WTC11 (cell line): ENCODE measurements around the gene LGR4.

Source experiments
- AFF4 ChIP-seq: sonication (generic); formaldehyde crosslinking; IDR thresholded peaks from 2 replicates; pipeline ENCODE4 v1.8.1; 2023; ENCODE audit warnings: mild to moderate bottlenecking, missing genetic modification reagents, borderline replicate concordance
- ATF2 ChIP-seq: sonication (generic); formaldehyde crosslinking; IDR thresholded peaks from 2 replicates; pipeline ENCODE4 v1.8.1; 2022; ENCODE audit warnings: low read depth, missing genetic modification reagents, borderline replicate concordance
- ATF3 ChIP-seq: sonication (generic); formaldehyde crosslinking; conservative IDR thresholded peaks from 2 replicates; pipeline ENCODE4 v1.8.1; 2022; ENCODE audit warnings: mild to moderate bottlenecking, missing genetic modification reagents
- CTCF ChIP-seq: fragments of 200-600 bp; IDR thresholded peaks from 2 replicates; pipeline ENCODE4 v1.8.0; 2022; ENCODE audit warnings: antibody characterized with exemption
- HMGXB4 ChIP-seq: sonication (generic); formaldehyde crosslinking; IDR thresholded peaks from 2 replicates; pipeline ENCODE4 v1.8.1; 2023; ENCODE audit warnings: mild to moderate bottlenecking, moderate library complexity, missing genetic modification reagents
- IRF2 ChIP-seq: sonication (generic); formaldehyde crosslinking; IDR thresholded peaks from 2 replicates; pipeline ENCODE4 v1.8.0; 2022; ENCODE audit warnings: low read depth, missing genetic modification reagents, borderline replicate concordance
- NR1H2 ChIP-seq: sonication (generic); formaldehyde crosslinking; IDR thresholded peaks from 2 replicates; pipeline ENCODE4 v1.9.0; 2021; ENCODE audit warnings: mild to moderate bottlenecking, moderate library complexity, missing genetic modification reagents
- TCF7 ChIP-seq: sonication (generic); formaldehyde crosslinking; IDR thresholded peaks from 2 replicates; pipeline ENCODE4 v1.8.0; 2022; ENCODE audit warnings: mild to moderate bottlenecking, low read depth, missing genetic modification reagents, moderate library complexity
- ZNF138 ChIP-seq: sonication (generic); formaldehyde crosslinking; conservative IDR thresholded peaks from 2 replicates; pipeline ENCODE4 v1.8.1; 2022; ENCODE audit warnings: mild to moderate bottlenecking, moderate library complexity, missing genetic modification reagents
- ZNF263 ChIP-seq: sonication (generic); formaldehyde crosslinking; IDR thresholded peaks from 2 replicates; pipeline ENCODE4 v1.8.1; 2022; ENCODE audit warnings: low read depth, mild to moderate bottlenecking, moderate library complexity, missing genetic modification reagents

GRCh38 chr11:27408246-27408800 lies 64.3 kb downstream of the LGR4 start:
- TF ChIP-seq ATF3 (CRISPR knock-in tag) = no peak
- TF ChIP-seq CTCF = no peak
- no peak for TF ChIP-seq IRF2 (CRISPR knock-in tag)
- TF ChIP-seq ZNF138 (CRISPR knock-in tag) = no peak
- no peak for TF ChIP-seq ZNF263
- TF ChIP-seq AFF4 = no peak
- TF ChIP-seq TCF7 (CRISPR knock-in tag) = no peak
- no peak for TF ChIP-seq HMGXB4 (CRISPR knock-in tag)
- no peak for TF ChIP-seq ATF2
- no peak for TF ChIP-seq NR1H2
